Mammary epithelial cell (primary cell): ENCODE results near the gene EML4.

Experiments
- EZH2 ChIP-seq: IDR thresholded peaks from 2 replicates; pipeline ENCODE4 v1.6.1; 2012; ENCODE audit warnings: low read length, inconsistent platforms, borderline replicate concordance
- TF ChIP-seq, protein P1 (sequence below), 2 donors: IDR thresholded peaks in 1 of 2; conservative IDR thresholded peaks in 1 of 2; 2 replicates each; pipeline ENCODE4 v1.5.1; 2011 to 2012; ENCODE audit warnings: inconsistent platforms in 2 of 2, low read length in 2 of 2, mild to moderate bottlenecking in 2 of 2, control low read depth in 1 of 2, low read depth in 1 of 2; ENCODE audit not compliant: insufficient read depth in 1 of 2; ENCODE audit errors: extremely low read depth in 1 of 2

DNA sequence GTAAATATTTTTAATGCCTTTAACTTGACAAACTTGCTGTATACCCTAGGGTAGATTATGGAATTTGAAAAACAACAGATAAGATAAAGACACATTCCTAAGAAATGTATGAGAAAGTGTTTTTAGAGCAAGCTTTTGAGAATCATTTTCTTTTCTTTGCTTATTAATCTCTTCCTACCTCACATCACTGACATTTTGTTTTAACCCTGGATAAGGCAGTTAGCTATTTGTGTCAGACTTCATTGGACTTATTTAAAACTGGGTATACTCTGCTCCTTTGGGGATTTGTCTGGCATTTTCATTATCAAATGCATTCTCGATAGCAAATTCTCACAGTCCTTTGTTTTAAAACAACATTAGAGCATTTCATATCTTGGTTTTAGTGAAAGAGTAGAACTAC is 17.2 kb downstream of the EML4 start:
- TF ChIP-seq, protein P1, sequence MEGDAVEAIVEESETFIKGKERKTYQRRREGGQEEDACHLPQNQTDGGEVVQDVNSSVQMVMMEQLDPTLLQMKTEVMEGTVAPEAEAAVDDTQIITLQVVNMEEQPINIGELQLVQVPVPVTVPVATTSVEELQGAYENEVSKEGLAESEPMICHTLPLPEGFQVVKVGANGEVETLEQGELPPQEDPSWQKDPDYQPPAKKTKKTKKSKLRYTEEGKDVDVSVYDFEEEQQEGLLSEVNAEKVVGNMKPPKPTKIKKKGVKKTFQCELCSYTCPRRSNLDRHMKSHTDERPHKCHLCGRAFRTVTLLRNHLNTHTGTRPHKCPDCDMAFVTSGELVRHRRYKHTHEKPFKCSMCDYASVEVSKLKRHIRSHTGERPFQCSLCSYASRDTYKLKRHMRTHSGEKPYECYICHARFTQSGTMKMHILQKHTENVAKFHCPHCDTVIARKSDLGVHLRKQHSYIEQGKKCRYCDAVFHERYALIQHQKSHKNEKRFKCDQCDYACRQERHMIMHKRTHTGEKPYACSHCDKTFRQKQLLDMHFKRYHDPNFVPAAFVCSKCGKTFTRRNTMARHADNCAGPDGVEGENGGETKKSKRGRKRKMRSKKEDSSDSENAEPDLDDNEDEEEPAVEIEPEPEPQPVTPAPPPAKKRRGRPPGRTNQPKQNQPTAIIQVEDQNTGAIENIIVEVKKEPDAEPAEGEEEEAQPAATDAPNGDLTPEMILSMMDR (conservative IDR thresholded peaks at IDR 0.05 in 1 of 2, IDR thresholded peaks at IDR 0.05 in 1 of 2; ENCODE audit: extremely low read depth in 1 of 2, insufficient read depth in 1 of 2, low read depth in 1 of 2, low read length in 2 of 2) = no peak
- no peak for TF ChIP-seq EZH2
